ENCODE results near the gene UBE2L3.
"Not testable (repeated sequence)": the region's sequence is repeated elsewhere in the genome, so short reads cannot be mapped to it uniquely, and the experiment has no call there.

Gene UBE2L3

DNA sequence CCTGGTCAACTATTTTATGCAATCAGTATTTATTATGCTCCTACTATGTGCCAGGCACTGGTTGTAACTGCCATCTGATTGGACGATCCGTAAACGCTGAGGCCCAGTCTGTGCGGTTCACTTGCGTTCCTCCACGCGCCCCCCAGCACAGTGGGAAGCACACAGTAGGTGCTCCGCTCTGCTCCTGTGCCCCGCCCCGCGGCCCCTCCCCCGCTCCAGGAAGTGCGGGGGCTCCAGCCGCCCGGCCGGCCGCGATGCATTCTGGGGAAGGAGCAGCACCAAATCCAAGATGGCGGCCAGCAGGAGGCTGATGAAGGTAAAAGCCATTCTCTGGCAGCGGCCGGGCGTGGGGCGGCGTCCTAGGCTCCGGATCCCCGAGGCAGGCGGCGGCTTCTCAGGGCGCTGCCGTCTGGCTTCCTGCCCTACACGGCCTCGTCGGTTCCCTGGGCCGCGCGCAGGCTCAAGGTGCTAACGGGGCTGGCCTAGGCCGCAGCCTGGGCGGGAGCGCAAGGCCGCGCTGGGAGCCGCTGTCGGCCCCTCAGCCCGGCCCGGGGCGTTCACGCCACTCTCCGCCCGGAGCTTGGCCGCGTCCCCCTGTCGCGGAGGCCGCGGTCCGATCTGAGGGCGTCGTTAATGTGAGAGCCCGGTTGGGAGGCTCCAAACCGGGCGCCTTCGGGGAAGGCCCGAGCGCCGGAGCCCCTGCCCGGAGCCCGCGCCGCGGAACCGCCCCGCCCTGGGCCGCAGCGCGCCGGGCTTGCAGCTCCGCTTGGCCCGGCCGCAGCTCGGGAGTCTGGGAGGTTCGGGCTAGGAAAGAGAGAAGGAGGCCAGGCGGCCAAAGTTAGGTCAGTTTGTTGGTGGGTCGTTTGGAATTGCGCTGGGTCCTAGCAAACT is at the start of gene UBE2L3:
TSS of gene UBE2L3 (plus strand) at position 259 of the 891 bp plus-strand sequence. CDS start at position 290, 31 bp downstream.
- H3K4me3 ChIP-seq (ENCODE audit: low read depth, low read length) = peak within 1 kb of the TSS; percentile 87

DNA sequence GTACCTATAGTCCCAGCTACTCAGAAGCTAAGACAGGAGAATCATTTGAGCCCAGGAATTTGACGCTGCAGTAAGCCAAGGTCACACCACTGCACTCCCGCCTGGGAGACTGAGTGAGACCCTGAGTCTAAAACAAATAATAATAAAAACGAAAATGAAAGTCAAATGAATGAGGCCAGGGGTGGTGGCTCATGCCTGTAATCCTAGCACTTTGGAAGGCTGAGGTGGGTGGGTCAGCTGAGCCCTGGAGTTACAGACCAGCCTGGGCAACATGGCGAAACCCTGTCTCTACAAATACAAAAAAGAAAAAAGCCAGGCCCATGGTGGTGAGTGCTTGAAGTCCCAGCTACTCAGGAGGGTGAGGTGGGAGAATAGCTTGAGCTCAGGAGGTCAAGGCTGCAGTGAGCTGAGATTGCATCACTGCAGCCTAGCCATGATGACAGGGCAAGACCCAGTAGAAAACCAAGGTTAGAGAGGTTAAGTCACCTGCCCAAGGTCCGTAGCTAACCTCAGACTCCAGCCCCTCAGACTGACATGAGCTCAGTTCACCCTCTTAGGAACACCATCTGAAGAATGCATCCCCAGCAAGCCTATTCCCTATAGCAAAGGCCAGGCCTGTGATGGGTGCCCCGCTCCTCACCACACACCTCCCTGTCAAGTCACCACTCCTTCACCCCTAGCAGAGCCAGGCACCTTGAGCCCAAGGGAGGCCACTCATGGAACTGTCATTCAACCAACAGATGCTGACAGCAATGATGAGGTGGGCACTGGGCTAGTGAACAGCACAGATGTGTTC is 40.6 kb upstream of the UBE2L3 start:
- H3K4me3 ChIP-seq (ENCODE audit: low read depth, low read length) = not testable (repeated sequence)

DNA sequence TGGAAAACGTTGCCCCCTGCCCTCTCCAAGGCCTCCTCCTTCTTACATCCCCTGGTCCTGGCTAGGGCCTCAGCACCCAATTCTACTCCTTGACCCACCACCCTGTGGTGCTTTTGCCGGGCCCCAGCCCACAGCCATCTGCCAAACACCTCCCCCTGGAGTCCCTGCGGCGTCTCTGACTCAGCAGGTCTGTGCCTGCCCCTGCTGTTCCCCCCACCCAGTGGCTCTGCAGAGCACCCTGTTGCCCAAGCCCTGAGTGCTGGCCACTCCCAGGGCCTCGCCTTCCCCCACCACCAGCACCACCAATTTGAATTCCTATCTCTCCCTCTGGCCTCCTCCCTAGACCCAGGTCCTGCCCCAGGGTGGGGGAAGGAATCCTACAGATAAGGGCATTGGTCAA is 36.0 kb upstream of the UBE2L3 start:
- not testable (repeated sequence) for H3K4me3 ChIP-seq (ENCODE audit: low read depth, low read length)

DNA sequence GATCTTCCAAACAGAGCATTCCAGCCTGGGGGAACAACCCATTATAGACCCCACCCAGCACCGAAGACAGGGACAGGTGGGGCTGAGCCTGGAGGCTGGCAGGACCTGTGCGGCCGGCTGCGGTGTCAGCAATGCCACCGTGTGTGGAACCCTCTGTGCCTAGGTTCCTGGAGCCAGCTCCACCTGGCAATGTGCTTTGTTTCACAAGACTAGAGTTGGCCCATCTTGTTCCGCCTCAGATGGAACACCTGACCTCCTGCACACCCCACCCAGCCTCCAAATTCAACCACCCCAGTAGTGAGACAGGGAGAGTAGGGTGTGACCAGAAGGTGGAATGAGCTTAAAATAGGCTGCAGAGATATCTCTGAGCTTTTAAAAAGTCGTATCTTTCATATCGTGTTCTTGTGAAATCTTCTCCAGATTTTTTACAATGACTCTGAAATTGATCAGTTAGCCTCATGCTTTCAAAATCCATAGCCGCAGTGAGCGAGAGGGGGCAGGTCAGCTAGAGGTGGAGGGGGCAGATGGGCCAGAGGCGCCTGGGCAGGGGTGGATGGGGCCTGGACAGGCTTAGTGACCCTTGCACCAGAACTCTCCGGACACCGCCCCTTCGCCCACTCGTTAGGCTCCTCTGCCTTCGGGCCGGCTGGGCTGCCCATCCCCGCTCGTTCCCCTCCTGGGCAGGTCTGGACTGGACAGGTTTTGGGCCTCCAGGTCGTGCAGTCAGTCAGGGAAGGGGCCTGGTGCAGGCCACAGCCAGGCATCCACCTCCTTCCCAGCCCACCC is 34.5 kb upstream of the UBE2L3 start:
- H3K4me3 ChIP-seq (ENCODE audit: low read depth, low read length) = not testable (repeated sequence)

DNA sequence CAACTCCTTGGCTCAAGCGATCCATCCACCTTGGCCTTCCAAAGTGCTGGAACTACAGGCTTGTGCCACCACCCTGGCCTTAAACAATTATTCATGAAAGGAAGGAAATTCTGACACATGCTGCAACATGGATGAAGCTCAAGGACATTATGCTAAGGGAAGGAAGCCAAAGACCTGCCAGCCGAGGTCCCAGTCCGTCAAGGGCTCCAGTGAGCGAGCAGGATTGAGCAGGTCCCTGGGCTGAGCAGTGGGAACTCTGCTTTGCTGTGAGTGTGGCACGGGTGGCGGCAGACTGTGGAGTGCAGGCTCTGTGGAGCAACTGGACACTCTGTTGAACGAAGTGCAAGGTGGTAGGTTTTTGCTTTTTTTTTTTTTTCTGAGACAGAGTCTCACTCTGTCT is 27.7 kb upstream of the UBE2L3 start:
- H3K4me3 ChIP-seq (ENCODE audit: low read depth, low read length) = not testable (repeated sequence)

DNA sequence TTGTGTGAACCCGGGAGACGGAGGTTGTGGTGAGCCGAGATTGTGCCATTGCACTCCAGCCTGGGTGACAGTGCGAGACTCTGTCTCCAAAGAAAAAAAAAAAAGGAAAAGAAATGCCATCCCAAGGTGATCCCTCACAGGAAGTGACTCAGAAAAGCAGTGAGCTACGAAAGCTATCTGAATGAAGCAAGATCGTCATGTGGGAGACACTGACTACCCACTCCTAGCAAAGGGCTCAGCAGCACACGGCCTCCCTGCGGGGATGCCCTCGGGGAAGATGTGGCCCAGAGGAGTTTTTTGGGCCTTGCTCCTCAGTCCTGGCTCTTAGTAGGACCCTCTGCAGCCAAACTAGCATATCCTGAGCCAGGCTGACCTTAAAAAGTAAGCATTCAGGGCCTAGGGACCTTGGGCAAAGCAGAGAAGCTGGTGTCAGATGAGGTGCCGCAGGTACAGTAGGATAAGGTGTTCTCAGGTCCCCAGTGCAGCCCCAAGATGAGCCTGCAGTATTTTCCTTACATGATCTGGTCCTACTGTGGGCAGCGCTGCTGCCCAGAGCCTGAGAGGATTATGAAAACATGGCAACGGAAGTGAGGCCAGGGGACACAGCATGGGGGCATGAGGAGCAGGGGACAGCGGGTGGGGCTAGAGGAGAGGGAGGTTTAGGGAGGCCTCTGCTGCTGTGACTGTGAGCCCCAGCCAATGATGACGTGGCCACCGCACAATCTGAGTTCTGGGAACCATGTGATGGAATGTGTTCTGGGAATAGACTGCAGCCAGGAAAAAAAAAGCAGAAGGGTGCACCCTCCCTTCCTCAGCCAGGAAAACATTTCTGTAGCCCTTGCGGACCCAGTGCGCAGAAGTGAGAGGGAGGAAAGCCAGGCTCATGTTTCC is 22.8 kb upstream of the UBE2L3 start:
- not testable (repeated sequence) for H3K4me3 ChIP-seq (ENCODE audit: low read depth, low read length)

DNA sequence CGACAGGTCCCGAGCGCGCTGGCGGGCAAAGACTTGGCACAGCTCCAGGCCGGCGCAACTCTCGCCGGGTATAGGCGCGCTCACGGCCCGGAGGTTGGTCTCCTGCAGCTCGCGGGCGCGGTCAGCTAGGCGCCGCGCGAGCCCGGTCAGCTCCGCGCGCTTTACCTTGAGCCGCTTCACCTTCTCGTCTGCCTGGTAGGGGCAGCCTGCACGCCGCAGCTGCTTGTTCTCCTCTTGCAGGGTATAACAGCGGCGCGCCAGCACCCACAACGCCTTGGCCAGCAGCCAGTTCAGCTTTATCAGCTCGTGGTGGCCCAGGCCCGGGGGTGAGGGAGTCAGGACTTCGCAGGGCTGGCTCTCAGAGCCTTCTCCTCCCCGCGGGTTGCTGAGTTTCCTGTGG is 18.0 kb upstream of the UBE2L3 start:
- not testable (repeated sequence) for H3K4me3 ChIP-seq (ENCODE audit: low read depth, low read length)

DNA sequence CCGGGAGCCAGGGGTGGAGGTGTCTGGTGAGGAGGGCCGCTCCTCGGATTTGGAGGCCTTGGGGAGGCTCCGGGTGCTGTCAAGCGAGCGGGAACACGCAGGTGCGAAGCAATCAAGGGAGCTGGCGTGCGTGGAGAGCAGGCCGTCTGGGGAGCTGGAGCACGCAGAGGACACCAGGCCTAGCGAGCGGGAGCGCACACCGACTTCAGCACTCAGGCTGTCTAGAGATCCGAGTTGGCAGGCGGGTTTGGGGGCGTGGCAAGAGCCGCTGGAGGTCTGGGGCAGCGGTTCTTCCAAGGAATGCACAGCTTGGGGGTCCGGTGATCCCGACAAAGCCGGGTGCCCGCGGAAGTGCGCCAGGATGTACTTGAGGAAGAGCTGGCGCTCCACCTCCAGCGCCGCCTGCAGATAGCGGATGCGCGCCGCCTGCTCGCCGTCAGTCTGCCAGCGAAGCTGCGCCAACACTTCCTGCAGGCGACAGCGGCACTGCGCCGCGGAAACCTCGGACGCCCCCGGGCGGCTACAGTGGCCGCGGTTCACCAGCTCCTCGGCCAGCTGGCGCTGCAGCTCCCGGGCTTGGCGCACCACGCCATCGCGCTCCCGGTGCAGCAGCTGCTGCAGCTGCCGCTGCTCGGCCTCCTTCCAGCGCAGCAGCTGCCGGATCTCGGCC is 17.4 kb upstream of the UBE2L3 start:
- not testable (repeated sequence) for H3K4me3 ChIP-seq (ENCODE audit: low read depth, low read length)

DNA sequence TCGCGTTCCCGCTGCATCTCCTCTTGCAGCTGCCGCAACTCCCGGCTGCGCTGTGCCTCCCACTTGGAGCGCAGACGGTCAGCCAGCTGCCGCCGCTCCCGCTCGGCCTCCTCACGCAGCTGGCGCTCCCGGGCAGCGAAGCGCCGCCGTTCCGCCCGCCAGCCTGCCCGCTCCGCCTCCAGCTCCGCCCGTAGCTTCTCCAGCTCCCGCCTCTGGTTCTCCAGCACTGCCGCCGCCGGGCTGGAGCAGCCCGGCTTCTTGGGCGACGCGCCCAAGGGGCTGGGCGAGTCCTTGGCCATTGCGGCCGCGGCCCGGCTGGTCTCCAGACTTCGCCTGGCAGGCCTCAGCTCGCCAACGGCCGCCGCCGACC is 16.9 kb upstream of the UBE2L3 start:
- H3K4me3 ChIP-seq (ENCODE audit: low read depth, low read length) = not testable (repeated sequence)

DNA sequence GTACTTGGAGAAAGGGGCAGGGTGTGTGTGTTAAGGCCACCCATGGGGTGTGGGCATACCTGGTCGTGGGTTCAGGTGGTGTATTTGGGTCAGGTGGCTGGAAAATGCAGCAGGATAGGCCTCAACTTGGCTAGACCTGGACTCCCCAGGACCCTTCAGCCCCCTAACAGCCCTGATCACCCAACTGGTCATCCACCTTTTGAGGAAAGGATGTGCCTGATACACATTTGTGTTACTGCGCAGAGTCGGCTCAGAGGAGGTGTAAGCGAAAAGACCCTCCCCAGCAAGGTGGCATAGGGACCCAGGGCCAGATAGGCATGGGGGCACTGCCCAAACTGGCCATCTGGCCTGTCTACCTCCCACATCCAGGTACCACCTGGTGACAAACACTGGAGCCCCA is 16.2 kb upstream of the UBE2L3 start, which contains the start of gene RIMBP3C:
TSS of gene RIMBP3C (minus strand) at position 101 of the 400 bp plus-strand sequence. CDS start 485 bp downstream, outside the sequence.
- not testable (repeated sequence) for H3K4me3 ChIP-seq (ENCODE audit: low read depth, low read length)

DNA sequence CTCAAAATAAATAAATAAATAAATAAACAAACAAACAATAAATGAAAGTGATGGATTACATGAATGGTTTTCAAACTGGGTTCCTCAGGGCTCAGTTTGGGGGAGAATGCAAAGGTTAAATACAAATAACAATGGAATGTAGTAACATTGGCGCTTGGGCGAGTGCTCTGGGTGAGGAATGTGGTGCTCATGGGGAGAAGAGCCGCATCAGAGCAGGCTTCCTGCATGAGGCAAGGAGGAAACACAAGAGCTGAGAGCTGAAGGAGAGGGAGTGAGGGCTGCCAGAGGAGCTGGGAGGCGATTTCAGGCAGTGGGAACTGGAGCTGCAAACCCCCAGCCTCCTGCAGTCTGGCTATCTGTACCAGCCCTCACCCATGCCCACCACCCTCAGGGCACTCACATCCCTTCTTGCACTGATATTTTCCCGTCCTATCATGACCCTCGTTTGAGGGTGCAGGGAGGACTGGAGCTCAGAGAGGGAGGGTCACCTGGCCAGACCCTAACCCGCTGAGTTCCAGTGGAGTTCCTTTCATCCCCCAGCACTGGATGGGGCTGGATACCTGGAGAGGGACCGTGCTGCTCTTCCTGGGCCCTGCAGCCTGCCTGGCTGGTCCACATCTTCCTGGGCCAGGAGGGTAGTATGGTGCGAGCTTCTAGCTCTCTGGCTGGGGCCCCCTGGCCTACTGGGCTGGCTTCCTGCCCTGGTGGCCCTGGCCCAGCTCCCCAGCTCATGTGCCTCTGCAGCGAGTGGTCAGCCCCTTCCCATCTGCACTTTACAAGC is 8.0 kb upstream of the UBE2L3 start:
- H3K4me3 ChIP-seq (ENCODE audit: low read depth, low read length) = not testable (repeated sequence)

DNA sequence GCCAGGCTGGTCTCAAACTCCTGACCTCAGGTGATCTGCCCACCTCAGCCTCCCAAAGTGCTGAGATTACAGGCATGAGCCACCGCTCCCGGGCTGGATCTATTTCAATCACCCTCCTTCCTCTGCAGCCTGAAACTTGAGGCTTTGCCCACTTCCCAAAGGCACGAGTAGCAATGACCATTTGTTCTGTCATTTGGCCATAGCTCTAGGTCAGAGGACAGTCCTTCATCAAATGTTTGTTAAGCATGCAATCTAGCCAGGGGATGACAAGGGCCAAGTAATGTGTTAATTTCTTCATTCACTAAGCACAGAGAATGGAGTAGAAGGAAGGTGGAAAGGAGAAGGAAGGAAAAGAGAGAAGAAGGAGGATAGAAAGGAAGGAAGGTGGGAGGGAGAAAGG is 6.9 kb upstream of the UBE2L3 start:
- H3K4me3 ChIP-seq (ENCODE audit: low read depth, low read length) = not testable (repeated sequence)

DNA sequence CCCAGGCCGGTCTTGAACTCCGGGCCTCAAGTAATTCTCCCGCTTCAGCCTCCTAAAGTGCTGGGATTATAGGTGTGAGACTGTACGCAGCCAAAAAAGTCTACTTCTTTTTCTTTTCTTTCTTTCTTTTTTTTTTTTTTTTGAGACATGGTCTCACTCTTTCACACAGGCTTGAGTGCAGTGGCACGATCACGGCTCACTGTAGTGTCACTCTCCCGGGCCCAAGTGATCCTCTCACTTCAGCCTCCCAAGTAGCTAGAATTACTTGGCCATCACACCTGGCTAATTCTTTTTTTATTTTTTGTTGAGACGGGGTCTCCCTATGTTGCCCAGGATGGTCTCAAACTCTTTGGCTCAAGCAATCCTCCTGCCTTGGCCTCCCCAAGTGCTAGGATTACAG is 3.6 kb upstream of the UBE2L3 start:
- H3K4me3 ChIP-seq (ENCODE audit: low read depth, low read length) = no peak overlapping the region

DNA sequence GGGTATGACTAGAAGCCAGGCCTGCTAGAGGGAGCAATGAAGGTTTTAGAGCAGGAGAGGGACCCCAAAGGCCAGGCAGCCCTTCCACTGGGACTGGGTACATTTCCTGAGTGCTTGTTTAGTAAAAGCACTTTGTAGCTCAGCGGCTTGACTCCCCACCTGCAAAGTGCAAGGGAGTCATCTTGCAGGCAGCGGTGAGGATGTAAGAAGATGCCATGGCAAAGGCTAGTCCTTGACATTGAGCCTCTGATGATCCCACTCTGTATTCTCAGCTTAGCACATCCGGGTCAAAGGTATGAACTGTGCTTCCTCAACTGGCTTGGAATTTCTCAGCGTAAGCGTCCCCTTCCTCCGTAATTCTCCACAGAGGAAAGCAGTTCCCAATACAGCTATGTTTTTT is 3.1 kb upstream of the UBE2L3 start:
- H3K4me3 ChIP-seq (ENCODE audit: low read depth, low read length) = no peak overlapping the region

DNA sequence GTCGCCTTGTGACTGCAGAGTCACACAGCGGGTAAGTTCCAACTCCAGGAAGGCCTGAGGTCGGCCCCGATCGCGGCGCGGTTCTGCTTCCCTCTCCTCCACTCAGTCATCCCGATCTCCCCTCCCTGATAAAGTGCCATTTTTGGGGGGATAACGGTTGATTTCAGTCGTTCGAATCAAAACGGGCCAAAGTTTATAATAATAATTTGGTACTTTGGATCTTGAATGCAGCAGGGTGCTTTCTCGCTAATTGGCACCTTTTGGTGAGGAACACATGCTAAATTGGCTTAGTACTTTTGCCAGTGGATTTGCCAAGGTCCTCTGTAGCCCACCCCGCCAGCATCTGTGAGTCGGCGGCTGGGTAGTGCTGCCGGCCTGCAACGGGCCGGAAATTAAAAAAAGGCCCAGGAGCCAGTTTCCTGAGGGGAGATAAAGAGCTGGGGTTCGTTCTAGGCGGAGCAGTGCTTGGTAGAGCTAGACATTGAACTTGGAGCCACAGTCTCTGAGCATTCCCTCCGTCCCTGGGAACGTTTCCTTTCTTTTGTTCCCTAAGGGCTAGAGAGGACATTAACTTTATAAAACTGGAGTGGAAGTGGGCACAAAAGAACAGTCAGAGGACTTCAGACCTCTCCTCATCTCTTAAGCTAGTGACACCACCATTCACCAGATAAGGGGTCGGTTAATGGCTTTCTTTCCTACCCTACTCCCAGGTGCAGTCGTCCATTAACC is 997 bp downstream of the UBE2L3 start:
- H3K4me3 ChIP-seq (ENCODE audit: low read depth, low read length) = peak overlapping the region; percentile 87

DNA sequence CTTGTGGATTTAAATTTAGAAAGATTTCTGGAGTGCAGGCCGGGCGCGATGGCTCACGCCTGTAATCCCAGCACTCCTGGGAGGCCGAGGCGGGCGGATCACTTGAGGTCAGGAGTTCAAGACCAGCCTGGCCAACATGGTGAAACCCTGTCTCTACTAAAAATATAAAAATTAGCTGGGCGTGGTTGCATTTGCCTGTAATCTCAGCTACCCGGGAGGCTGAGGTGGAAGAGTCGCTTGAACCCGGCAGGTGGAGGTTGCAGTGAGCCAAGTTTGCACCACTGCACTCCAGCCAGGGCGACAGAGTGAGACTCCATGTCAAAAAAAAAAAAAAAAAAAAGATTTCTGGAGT is 1.5 kb downstream of the UBE2L3 start:
- peak overlapping the region; percentile 87 for H3K4me3 ChIP-seq (ENCODE audit: low read depth, low read length)

DNA sequence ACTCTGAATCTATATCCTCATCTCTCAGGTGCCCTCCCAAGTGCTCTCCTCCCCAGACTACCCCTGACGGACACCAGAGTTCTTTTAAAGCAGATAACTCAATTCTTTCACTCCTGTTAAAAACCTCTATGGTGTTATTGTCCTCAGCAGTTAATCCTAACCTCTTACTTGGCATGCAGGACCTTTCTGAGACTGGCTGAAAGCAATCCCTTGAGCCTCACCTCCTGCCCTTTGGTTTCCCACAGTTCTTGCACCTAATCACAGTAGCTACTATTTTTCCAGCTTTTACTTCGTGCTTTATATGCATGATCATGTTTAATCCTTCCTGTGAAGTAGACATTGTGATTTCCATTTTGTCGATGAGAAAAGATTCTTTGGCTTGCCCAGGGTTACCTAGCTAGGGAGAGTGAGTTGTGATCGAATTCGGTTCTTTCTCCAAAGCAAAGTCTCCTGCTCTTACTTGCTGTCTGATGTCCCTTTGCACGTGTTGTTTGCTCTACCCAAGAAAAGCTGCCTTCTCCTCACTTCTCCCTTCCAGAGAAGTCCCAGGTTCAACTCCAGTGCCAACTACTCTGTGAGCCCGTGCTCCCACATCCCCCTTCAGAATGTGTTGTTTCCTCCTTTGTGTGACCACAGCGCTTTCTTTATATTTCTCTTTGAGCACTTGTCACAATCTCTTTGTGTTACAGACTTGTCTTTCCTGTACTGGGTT is 2.1 kb downstream of the UBE2L3 start:
- no peak overlapping the region for H3K4me3 ChIP-seq (ENCODE audit: low read depth, low read length)

DNA sequence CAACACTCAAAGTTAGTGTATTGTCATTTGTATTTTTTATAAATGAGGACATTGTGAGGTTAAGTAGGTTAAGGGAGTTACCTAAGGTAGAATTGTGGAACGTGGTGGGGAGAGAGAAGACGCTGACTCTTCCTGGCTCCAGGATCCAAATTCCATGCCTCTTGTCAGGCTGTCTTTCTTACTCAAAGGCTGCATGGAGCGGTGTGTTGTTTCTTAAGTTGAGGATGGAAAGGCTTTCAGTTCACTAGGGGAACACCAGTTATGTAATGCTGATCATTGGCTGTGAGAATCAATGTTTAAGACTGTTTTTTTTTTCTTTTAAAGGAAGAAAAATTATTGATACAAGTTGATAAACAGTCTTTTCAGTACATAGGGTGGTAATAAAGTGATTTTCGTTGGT is 2.9 kb downstream of the UBE2L3 start:
- H3K4me3 ChIP-seq (ENCODE audit: low read depth, low read length) = no peak overlapping the region

All from iPS-11a (cell line).